ENCODE results near the gene RAP2A.

DNA sequence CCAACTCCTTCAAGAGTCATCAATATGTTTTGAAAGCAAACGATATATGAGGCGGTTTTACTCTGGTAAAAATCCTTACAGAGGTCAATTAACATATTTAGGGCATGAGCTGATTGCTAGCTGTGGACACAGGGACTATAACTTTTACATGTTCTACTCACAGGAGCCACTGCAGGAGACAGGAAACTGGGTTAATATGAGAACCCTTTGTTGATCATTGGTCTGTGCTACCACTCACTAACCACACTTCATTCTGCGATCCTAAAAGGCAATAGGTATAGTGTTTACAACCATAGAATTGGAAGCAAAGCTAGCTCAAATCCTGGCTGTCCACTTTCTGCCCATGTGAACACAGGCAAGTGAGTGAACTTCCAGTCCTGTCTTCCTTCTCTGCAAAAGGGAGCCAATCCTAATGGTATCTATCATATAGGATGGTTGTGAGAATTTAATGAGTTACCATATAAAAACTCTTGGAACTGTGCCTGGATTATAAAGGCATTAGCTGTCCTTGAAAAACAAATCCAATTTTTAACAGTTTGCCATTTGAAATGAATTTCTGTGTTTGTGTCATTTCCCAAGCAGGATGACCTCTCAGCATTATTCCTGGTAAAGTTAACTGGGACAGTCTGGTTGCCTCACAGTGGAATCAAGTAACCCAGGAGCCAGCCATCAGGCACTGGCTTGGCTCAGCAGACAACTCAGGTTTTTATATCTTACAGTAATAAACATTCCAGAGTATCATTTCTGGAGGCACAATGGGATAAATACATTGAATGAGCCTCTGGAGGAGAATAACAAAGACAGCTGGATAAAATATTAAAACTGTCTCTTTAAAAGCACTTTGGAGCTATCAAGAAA lies 29.8 kb upstream of the RAP2A start:
- TF ChIP-seq POLR2AphosphoS5 (IDR thresholded peaks at IDR 0.05), result no peak
- TF ChIP-seq, protein P1, sequence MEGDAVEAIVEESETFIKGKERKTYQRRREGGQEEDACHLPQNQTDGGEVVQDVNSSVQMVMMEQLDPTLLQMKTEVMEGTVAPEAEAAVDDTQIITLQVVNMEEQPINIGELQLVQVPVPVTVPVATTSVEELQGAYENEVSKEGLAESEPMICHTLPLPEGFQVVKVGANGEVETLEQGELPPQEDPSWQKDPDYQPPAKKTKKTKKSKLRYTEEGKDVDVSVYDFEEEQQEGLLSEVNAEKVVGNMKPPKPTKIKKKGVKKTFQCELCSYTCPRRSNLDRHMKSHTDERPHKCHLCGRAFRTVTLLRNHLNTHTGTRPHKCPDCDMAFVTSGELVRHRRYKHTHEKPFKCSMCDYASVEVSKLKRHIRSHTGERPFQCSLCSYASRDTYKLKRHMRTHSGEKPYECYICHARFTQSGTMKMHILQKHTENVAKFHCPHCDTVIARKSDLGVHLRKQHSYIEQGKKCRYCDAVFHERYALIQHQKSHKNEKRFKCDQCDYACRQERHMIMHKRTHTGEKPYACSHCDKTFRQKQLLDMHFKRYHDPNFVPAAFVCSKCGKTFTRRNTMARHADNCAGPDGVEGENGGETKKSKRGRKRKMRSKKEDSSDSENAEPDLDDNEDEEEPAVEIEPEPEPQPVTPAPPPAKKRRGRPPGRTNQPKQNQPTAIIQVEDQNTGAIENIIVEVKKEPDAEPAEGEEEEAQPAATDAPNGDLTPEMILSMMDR (IDR thresholded peaks at IDR 0.05), result no peak

All from prostate gland (tissue), 2 donors.